ENCODE measurements around the gene MYBPC2. TPM values are rescaled to one million over a fixed set of nuclear protein-coding genes. Genes with fewer than 3 reads are reported as not detected.
A peak's percentile ranks its signal among the peaks of the same experiment; 100 is the strongest.
"Not testable (repeated sequence)": the region's sequence is repeated elsewhere in the genome, so short reads cannot be mapped to it uniquely, and the experiment has no call there.

The MYBPC2 gene
- total RNA-seq, result 0.08 TPM
- long read RNA-seq, result 0 reads

GRCh38 chr19:50432221-50433028 lies at the start of gene MYBPC2:
TSS of gene MYBPC2 (plus strand) at chr19:50432892. CDS start at chr19:50432954, 62 bp downstream.
- intact Hi-C loops (cut with DNase I), result loop anchor here (5.0 kb wide), 1 partner anchor 55 kb away; the partner anchor contains the start of gene NR1H2
- no peak for DNase-seq (ENCODE audit: missing footprints)
- ATAC-seq, result no peak

- intact Hi-C loops (cut with DNase I), result loop anchor here (5.0 kb wide), 1 partner anchor 419 kb away; no protein-coding TSS in a partner anchor
- ATAC-seq (no peak), DNase-seq (ENCODE audit: missing footprints) (no peak)
Observed at GRCh38 chr19:50383001-50383851, 49.5 kb upstream of the MYBPC2 start.

- ATAC-seq (peak; percentile 97), DNase-seq (ENCODE audit: missing footprints) (peak; percentile 100)
- intact Hi-C loops (cut with DNase I), result loop anchor here (5.0 kb wide), 1 partner anchor 418 kb away; no protein-coding TSS in a partner anchor
Observed at GRCh38 chr19:50383852-50384684, 48.6 kb upstream of the MYBPC2 start, which contains the start of gene POLD1. TSS of gene POLD1 (plus strand) at chr19:50384347. CDS start at chr19:50398852, 14,505 bp downstream.

- intact Hi-C loops (cut with DNase I), result loop anchor here (5.0 kb wide), 1 partner anchor 417 kb away; no protein-coding TSS in a partner anchor
- DNase-seq (ENCODE audit: missing footprints), result no peak
- ATAC-seq, result no peak
Observed at GRCh38 chr19:50384685-50385535, 47.8 kb upstream of the MYBPC2 start.

GRCh38 chr19:50387176-50387867 lies 45.4 kb upstream of the MYBPC2 start:
- ATAC-seq, result no peak
- DNase-seq (ENCODE audit: missing footprints), result peak; percentile 75
- intact Hi-C loops (cut with DNase I), result no loop called here

GRCh38 chr19:50387868-50388245 lies 44.8 kb upstream of the MYBPC2 start:
- ATAC-seq (no peak), DNase-seq (ENCODE audit: missing footprints) (no peak)
- intact Hi-C loops (cut with DNase I), result no loop called here

GRCh38 chr19:50390295-50390694 lies 42.4 kb upstream of the MYBPC2 start:
- intact Hi-C loops (cut with DNase I); DNase-seq (ENCODE audit: missing footprints); ATAC-seq: not testable (repeated sequence)

GRCh38 chr19:50390952-50391351 lies 41.7 kb upstream of the MYBPC2 start:
- ATAC-seq; intact Hi-C loops (cut with DNase I); DNase-seq (ENCODE audit: missing footprints): not testable (repeated sequence)

- no peak for DNase-seq (ENCODE audit: missing footprints)
- no peak for ATAC-seq
- intact Hi-C loops (cut with DNase I), result no loop called here
Observed at GRCh38 chr19:50392759-50393158, 39.9 kb upstream of the MYBPC2 start.

- ATAC-seq, result no peak
- intact Hi-C loops (cut with DNase I), result no loop called here
- no peak for DNase-seq (ENCODE audit: missing footprints)
Observed at GRCh38 chr19:50393589-50393988, 39.1 kb upstream of the MYBPC2 start.

- no peak for DNase-seq (ENCODE audit: missing footprints)
- ATAC-seq, result no peak
- intact Hi-C loops (cut with DNase I), result no loop called here
Observed at GRCh38 chr19:50394017-50394416, 38.7 kb upstream of the MYBPC2 start.

GRCh38 chr19:50398675-50399367 lies 33.9 kb upstream of the MYBPC2 start:
- ATAC-seq (no peak), DNase-seq (ENCODE audit: missing footprints) (no peak)
- intact Hi-C loops (cut with DNase I), result no loop called here

- no peak for ATAC-seq
- intact Hi-C loops (cut with DNase I), result no loop called here
- no peak for DNase-seq (ENCODE audit: missing footprints)
Observed at GRCh38 chr19:50399368-50399745, 33.3 kb upstream of the MYBPC2 start.

GRCh38 chr19:50401605-50402450 lies 30.9 kb upstream of the MYBPC2 start:
- DNase-seq (ENCODE audit: missing footprints) (no peak), ATAC-seq (peak; percentile 8)
- intact Hi-C loops (cut with DNase I), result no loop called here

GRCh38 chr19:50402544-50403301 lies 30.0 kb upstream of the MYBPC2 start:
- DNase-seq (ENCODE audit: missing footprints), result no peak
- ATAC-seq, result peak; percentile 10
- intact Hi-C loops (cut with DNase I), result no loop called here

All from Right ventricle myocardium inferior (tissue), 1 donor.